HCT116 (cell line): ENCODE results near the gene ACP4. TPM values are rescaled to one million over a fixed set of nuclear protein-coding genes. Genes with fewer than 3 reads are reported as not detected.

ENCODE experiments used
- ATAC-seq: fragments of 200-7000 bp; cut with Tn5 transposase; 2 replicates; pipeline ENCODE4 v1.9.1; 2020; ENCODE audit warnings: mild to moderate bottlenecking, moderate library complexity
- BruUV-seq: library from RNA; stranded (reverse); fragments of 400-500 nt; replicated peaks from 2 replicates; lab custom pipeline; 2021; lab: Mats Ljungman, UMichigan
- CTCF ChIA-PET: fragments of 300-600 bp; sonication (Branson Sonifier 250); formaldehyde crosslinking; loops from one replicate; lab custom pipeline; 2021; ENCODE audit warnings: antibody characterized with exemption; lab: Charles Lee
- POLR2A ChIA-PET: fragments of 300-600, 350-600 bp; sonication (Branson Sonifier 250); formaldehyde crosslinking; loops from one replicate; lab custom pipeline; 2021; ENCODE audit warnings: antibody characterized with exemption; lab: Charles Lee
- RAD21 ChIA-PET, 2 experiments: fragments of 300-600 bp; sonication (Branson Sonifier 250); formaldehyde crosslinking; loops; one replicate each; lab custom pipeline; 2023; ENCODE audit warnings: low total read pairs in 2 of 2; ENCODE audit not compliant: uncharacterized antibody in 2 of 2, unreplicated experiment in 2 of 2, low non-redundant PET in 1 of 2; lab: Charles Lee
- DNase-seq: peaks from one replicate; pipeline ENCODE4 v3.0.0-alpha.2; 2010; ENCODE audit warnings: low read depth, low spot score
- H2AFZ ChIP-seq: fragments of 200-600 bp; shearing (Covaris generic), sonication (generic); 2 replicates; pipeline ENCODE4 v1.6.1; 2017; ENCODE audit warnings: low read depth, mixed run types, mixed read lengths, antibody characterized with exemption, low read length; ENCODE audit not compliant: poor library complexity, severe bottlenecking
- H3K27ac ChIP-seq: 2 replicates; pipeline ENCODE4 v1.5.1; 2012; ENCODE audit warnings: low read depth, low read length
- H3K27me3 ChIP-seq: fragments of 200-600 bp; sonication (generic); 2 replicates; pipeline ENCODE4 v1.6.1; 2016; ENCODE audit warnings: mixed run types, low read length, mixed read lengths; ENCODE audit not compliant: insufficient read depth
- H3K36me3 ChIP-seq, 2 experiments: fragments of 200-500 bp in 1 of 2; fragments of 200-600 bp in 1 of 2; sonication (Bioruptor generic) in 1 of 2; sonication (generic) in 1 of 2; 2 replicates each; pipeline versions ENCODE4 v1.5.1 to v1.6.1; 2014 to 2016; ENCODE audit warnings: low read length in 2 of 2, inconsistent platforms in 1 of 2, mixed read lengths in 1 of 2, mixed run types in 1 of 2; ENCODE audit not compliant: insufficient read depth in 2 of 2, control insufficient read depth in 1 of 2
- H3K4me1 ChIP-seq, 2 experiments: fragments of 200-600 bp in 1 of 2; sonication (generic) in 1 of 2; 2 replicates each; pipeline versions ENCODE4 v1.5.1 to v1.6.1; 2012 to 2017; ENCODE audit warnings: low read length in 2 of 2, inconsistent platforms in 1 of 2, mild to moderate bottlenecking in 1 of 2, mixed read lengths in 1 of 2, mixed run types in 1 of 2, moderate library complexity in 1 of 2; ENCODE audit not compliant: insufficient read depth in 2 of 2, control insufficient read depth in 1 of 2
- H3K4me2 ChIP-seq: fragments of 200-600 bp; sonication (generic); 2 replicates; pipeline ENCODE4 v1.6.1; 2017; ENCODE audit warnings: mixed run types, low read length, mixed read lengths
- H3K4me3 ChIP-seq, 2 experiments: fragments of 200-600 bp in 1 of 2; sonication (generic) in 1 of 2; replicated peaks in 1 of 2; 2 replicates each; pipeline ENCODE4 v1.5.1; 2011 to 2016; ENCODE audit warnings: low read length in 2 of 2, control low read depth in 1 of 2, low read depth in 1 of 2, mild to moderate bottlenecking in 1 of 2, mixed read lengths in 1 of 2, mixed run types in 1 of 2
- H3K79me2 ChIP-seq: fragments of 200-600 bp; sonication (generic); 2 replicates; pipeline ENCODE4 v1.6.1; 2017; ENCODE audit warnings: mild to moderate bottlenecking, mixed run types, low read length, moderate library complexity, mixed read lengths; ENCODE audit not compliant: insufficient read depth
- H3K9ac ChIP-seq: fragments of 200-600 bp; sonication (generic); 2 replicates; pipeline ENCODE4 v1.6.1; 2016; ENCODE audit warnings: low read length, mixed read lengths
- H3K9me2 ChIP-seq: fragments of 200-600 bp; sonication (generic), shearing (Covaris generic); 2 replicates; pipeline ENCODE4 v1.6.1; 2017; ENCODE audit warnings: mixed run types, mild to moderate bottlenecking, moderate library complexity; ENCODE audit not compliant: insufficient read depth
- H3K9me3 ChIP-seq, 2 experiments: fragments of 200-500 bp in 1 of 2; fragments of 200-600 bp in 1 of 2; sonication (Bioruptor generic) in 1 of 2; sonication (generic) in 1 of 2; 2 replicates each; pipeline ENCODE4 v1.6.1; 2014 to 2017; ENCODE audit warnings: low read length in 2 of 2, mixed read lengths in 2 of 2, inconsistent platforms in 1 of 2, low read depth in 1 of 2, mild to moderate bottlenecking in 1 of 2, mixed run types in 1 of 2, moderate library complexity in 1 of 2; ENCODE audit not compliant: control insufficient read depth in 1 of 2, insufficient read depth in 1 of 2
- H4K20me1 ChIP-seq: fragments of 200-600 bp; sonication (generic), shearing (Covaris generic); 2 replicates; pipeline ENCODE4 v1.6.1; 2017; ENCODE audit warnings: mixed run types, mild to moderate bottlenecking, moderate library complexity; ENCODE audit not compliant: insufficient read depth
- ATF3 ChIP-seq: IDR thresholded peaks from 2 replicates; pipeline ENCODE4 v1.6.1; 2012
- CBX3 ChIP-seq: IDR thresholded peaks from 2 replicates; pipeline ENCODE4 v1.6.1; 2012; ENCODE audit warnings: low read depth
- CEBPB ChIP-seq: IDR thresholded peaks from 2 replicates; pipeline ENCODE4 v1.6.1; 2012; ENCODE audit warnings: low read depth
- EZH2 ChIP-seq: fragments of 200-600 bp; sonication (generic); IDR thresholded peaks from 2 replicates; pipeline ENCODE4 v1.6.1; 2017; ENCODE audit warnings: antibody characterized with exemption, mixed run types
- EZH2phosphoT487 ChIP-seq: fragments of 200-600 bp; IDR thresholded peaks from 2 replicates; pipeline ENCODE4 v1.6.1; 2018; ENCODE audit warnings: antibody characterized with exemption, borderline replicate concordance
- FOSL1 ChIP-seq: IDR thresholded peaks from 2 replicates; pipeline ENCODE4 v1.6.1; 2012; ENCODE audit warnings: low read depth
- MAX ChIP-seq: IDR thresholded peaks from 2 replicates; pipeline ENCODE4 v1.6.1; 2012
- POLR2A ChIP-seq: IDR thresholded peaks from 2 replicates; pipeline ENCODE4 v1.7.0; 2011; ENCODE audit warnings: borderline replicate concordance; ENCODE audit not compliant: insufficient read depth, insufficient read length; ENCODE audit errors: extremely low read depth
- POLR2AphosphoS5 ChIP-seq: IDR thresholded peaks from 2 replicates; pipeline ENCODE4 v1.6.1; 2011; ENCODE audit warnings: mild to moderate bottlenecking, low read depth, low read length, moderate library complexity
- REST ChIP-seq: IDR thresholded peaks from 2 replicates; pipeline ENCODE4 v1.6.1; 2012; ENCODE audit warnings: low read depth
- SIN3A ChIP-seq: IDR thresholded peaks from 2 replicates; pipeline ENCODE4 v1.6.1; 2012; ENCODE audit warnings: low read depth
- SP1 ChIP-seq: IDR thresholded peaks from 2 replicates; pipeline ENCODE4 v1.6.1; 2012; ENCODE audit warnings: low read depth
- SRF ChIP-seq: IDR thresholded peaks from 2 replicates; pipeline ENCODE4 v1.6.1; 2012; ENCODE audit warnings: low read depth
- YY1 ChIP-seq: IDR thresholded peaks from 2 replicates; pipeline ENCODE4 v1.6.1; 2011; ENCODE audit warnings: low read length, low read depth, moderate library complexity, mild to moderate bottlenecking; ENCODE audit not compliant: insufficient replicate concordance; ENCODE audit errors: extremely low read depth
- ZFX ChIP-seq: fragments of 450-650 bp; IDR thresholded peaks from 2 replicates; pipeline ENCODE4 v1.6.1; 2017
- ZNF274 ChIP-seq: fragments of 200-500 bp; sonication (Bioruptor generic); IDR thresholded peaks from 2 replicates; pipeline ENCODE4 v1.6.1; 2014; ENCODE audit warnings: mild to moderate bottlenecking, low read depth, low read length, inconsistent platforms
- intact Hi-C: fragments of 100-400 bp; cut with micrococcal nuclease; formaldehyde crosslinking; loops from 2 replicates; pipeline ENCODE4 v1.10.0; 2022
- total RNA-seq: library from RNA; stranded (reverse); gene quantifications from one replicate; pipeline ENCODE4 v1.2.1, GENCODE V29; 2021; ENCODE audit not compliant: unreplicated experiment

Gene ACP4
- total RNA-seq, 1 experiment from 2014 or later, result not detected

- no peak overlapping the region for H3K9ac ChIP-seq
- ChIA-PET RAD21 (no interaction called here), POLR2A (interaction anchor here (0.6 kb wide), 1 partner anchor 60 kb away, joined by 3 read pairs; no protein-coding TSS in a partner anchor), CTCF (interaction anchor here (0.7 to 3.6 kb wide), 3 partner anchors 61 to 311 kb away, joined by 3 to 13 read pairs (median 3); no protein-coding TSS in a partner anchor)
- no peak for TF ChIP-seq ZFX
- no peak overlapping the region for H3K4me2 ChIP-seq
- H2AFZ ChIP-seq, result no peak overlapping the region
- H3K79me2 ChIP-seq, result no peaks in the 10 kb centered on the region
- H3K9me2 ChIP-seq, result no peaks in the 10 kb centered on the region
- intact Hi-C loops, result no loop called here
- DNase-seq, result no peak
- H3K4me1 ChIP-seq, result peaks cover 0 to 3% of the 10 kb centered on the region in 2 experiments; a peak in 1 of 4 replicates
- no peaks in the 10 kb centered on the region for H3K36me3 ChIP-seq
- H3K27me3 ChIP-seq, result no peaks in the 10 kb centered on the region
- no TSS peak for BruUV-seq
- no peak for ATAC-seq
- H4K20me1 ChIP-seq, result no peaks in the 10 kb centered on the region
- no peaks in the 10 kb centered on the region for H3K9me3 ChIP-seq
- H3K27ac ChIP-seq, result no peak overlapping the region
- H3K4me3 ChIP-seq, result no peak overlapping the region
These were observed 4.9 kb upstream of the ACP4 start for GRCh38 chr19:50785329-50785728.

- no peak overlapping the region for H3K4me3 ChIP-seq
- intact Hi-C loops, result loop anchor here (5.0 kb wide), 1 partner anchor 301 kb away; no protein-coding TSS in a partner anchor
- no peak for ATAC-seq
- H3K4me2 ChIP-seq, result no peak overlapping the region
- H3K79me2 ChIP-seq, result no peaks in the 10 kb centered on the region
- H3K4me1 ChIP-seq, result peaks cover 11 to 17% of the 10 kb centered on the region in 2 experiments; a peak in 3 of 4 replicates
- ChIA-PET RAD21 (no interaction called here), CTCF (no interaction called here), POLR2A (no interaction called here)
- no peaks in the 10 kb centered on the region for H3K27me3 ChIP-seq
- no peaks in the 10 kb centered on the region for H3K36me3 ChIP-seq
- BruUV-seq, result no TSS peak
- H3K9me3 ChIP-seq, result no peaks in the 10 kb centered on the region
- no peaks in the 10 kb centered on the region for H3K9me2 ChIP-seq
- no peak overlapping the region for H3K27ac ChIP-seq
- no peak overlapping the region for H3K9ac ChIP-seq
- H4K20me1 ChIP-seq, result peaks cover under 1% of the 10 kb centered on the region; the same call in 1 of the 2 replicates
- no peak for DNase-seq
- H2AFZ ChIP-seq, result no peak overlapping the region
- no peak for TF ChIP-seq SRF
- TF ChIP-seq CEBPB, result no peak
- TF ChIP-seq POLR2A, result no peak
- no peak for TF ChIP-seq MAX
- TF ChIP-seq ATF3, result no peak
- TF ChIP-seq REST, result no peak
- no peak for TF ChIP-seq ZFX
- TF ChIP-seq EZH2, result no peak
- no peak for TF ChIP-seq EZH2phosphoT487
- no peak for TF ChIP-seq YY1
- TF ChIP-seq FOSL1, result no peak
- TF ChIP-seq POLR2AphosphoS5, result no peak
- TF ChIP-seq ZNF274, result no peak
- no peak for TF ChIP-seq CBX3
- TF ChIP-seq SP1, result no peak
- no peak for TF ChIP-seq SIN3A
These were observed 780 bp downstream of the ACP4 start for GRCh38 chr19:50790922-50791467.
